Subcutaneous adipose tissue (tissue), 4 donors: ENCODE results near the gene KBTBD13. TPM values are rescaled to one million over a fixed set of nuclear protein-coding genes. Genes with fewer than 3 reads are reported as not detected.

Experiments used
- total RNA-seq, 4 donors: library from RNA; depleted of rRNA; stranded (reverse); fragments of >200 nt; gene quantifications; one replicate each; pipeline ENCODE4 v1.1.0, GENCODE V29; 2016
- TF ChIP-seq, protein P1 (sequence below): fragments of 450-650 bp; IDR thresholded peaks from one replicate; pipeline ENCODE4 v1.5.1; 2016; ENCODE audit warnings: low read depth, mild to moderate bottlenecking, control low read depth, antibody characterized with exemption, moderate library complexity

Gene KBTBD13
- total RNA-seq, 4 donors from 2014 or later = not detected

DNA sequence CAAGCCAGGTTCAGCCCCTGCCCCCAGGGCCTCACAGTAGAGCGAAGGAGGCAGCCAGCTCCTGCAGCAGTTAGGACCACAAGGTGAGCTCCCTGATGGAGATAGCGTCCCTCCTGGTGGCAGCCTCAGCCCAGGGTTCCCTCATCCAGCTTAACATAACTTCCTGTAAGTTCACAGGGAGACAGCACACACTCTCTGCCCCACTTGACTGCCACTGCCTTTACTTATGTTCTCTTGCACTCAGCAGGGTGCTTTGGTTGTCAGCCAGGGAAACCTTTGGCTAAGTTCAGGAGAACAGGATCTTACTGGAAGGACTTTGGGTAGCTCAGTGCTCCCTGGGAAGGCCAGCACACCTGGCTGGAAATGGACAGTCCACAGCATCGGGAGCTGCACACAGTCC lies 10.9 kb downstream of the KBTBD13 start:
- TF ChIP-seq, protein P1, sequence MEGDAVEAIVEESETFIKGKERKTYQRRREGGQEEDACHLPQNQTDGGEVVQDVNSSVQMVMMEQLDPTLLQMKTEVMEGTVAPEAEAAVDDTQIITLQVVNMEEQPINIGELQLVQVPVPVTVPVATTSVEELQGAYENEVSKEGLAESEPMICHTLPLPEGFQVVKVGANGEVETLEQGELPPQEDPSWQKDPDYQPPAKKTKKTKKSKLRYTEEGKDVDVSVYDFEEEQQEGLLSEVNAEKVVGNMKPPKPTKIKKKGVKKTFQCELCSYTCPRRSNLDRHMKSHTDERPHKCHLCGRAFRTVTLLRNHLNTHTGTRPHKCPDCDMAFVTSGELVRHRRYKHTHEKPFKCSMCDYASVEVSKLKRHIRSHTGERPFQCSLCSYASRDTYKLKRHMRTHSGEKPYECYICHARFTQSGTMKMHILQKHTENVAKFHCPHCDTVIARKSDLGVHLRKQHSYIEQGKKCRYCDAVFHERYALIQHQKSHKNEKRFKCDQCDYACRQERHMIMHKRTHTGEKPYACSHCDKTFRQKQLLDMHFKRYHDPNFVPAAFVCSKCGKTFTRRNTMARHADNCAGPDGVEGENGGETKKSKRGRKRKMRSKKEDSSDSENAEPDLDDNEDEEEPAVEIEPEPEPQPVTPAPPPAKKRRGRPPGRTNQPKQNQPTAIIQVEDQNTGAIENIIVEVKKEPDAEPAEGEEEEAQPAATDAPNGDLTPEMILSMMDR = no peak

DNA sequence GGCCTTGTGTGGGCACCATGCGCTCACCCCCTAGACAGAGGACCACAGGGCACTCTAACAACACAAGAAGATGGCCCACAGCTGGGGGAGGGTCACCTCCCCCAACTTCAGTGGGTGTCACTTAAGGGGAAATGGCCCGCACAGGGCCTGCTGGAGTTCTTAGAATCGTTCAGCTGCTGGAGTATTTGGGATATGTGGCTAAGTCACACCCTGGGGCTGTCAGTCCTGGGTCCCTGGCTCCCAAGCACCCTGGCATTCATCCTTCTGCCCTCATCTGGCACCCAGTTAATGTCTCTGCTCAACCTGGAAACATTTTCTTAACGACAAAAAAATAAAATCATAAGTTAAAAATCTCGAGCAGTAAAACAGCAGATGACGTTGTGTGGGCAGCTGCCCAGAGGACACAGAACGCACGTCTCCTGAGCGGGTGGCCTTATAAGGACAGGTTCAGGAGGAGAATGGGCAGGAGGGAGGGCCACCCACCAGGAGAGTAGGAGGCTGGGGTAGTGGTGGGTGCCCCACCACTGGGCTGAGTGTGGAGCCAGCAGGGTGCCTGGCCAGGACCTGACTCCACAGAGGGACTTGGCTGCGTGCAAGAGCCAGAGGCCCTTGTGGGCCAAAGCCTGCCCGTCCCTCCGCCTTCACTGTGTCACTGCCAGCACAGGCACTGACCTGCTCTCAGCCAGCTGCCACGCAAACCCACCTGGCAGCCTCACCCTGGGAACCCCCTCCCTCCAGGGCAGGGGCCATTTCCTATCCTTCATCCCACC lies 11.5 kb downstream of the KBTBD13 start:
- TF ChIP-seq, protein P1 = no peak

DNA sequence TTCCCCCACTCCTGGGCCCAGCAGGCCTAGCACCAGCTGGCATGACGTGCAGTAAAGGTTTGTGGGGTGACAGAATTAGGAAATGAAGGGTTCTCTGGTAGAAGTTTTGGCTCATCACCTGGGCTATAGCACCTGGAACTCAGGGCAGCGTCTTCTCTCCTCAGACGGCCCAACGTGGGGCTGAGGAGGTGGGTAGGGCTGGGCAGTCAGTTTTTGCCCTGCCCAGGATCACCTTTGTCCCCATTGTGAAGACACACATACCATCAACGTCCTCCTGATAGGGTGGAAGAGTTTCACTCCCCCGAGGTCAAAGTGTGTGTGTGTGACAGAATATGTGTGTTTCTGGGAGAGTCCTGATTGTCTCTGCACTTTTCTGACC lies 12.1 kb downstream of the KBTBD13 start:
- TF ChIP-seq, protein P1 = no peak

DNA sequence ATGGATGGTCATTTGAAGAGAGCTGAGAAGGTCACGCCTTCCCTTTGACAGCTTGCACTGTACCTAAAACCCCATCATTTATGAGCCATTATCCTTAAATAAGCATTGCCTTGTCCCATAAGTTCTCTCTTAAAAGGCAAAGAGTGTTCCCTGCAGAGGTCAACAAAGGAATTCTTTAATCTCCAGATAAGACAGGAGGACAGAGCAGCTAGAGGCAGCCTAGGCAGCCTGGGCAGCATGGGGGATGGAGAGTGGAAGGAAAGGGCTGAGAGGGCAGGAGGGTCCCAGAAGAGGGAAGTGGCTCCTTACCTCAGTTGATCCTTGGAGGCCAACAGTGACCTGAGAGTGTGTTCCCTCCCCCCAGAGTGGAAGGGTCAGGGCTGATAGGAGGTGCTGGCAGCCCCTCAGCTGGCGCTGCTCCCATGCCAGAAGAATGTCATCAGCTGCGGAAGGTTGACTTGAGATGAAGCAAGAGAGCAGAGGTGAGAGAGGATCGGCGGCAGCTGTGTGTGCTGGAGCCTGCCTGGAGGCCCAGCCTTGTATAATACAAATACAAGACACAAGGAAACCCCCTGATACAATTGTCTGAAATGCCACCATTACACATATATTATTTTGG lies 12.8 kb downstream of the KBTBD13 start:
- TF ChIP-seq, protein P1 = no peak

DNA sequence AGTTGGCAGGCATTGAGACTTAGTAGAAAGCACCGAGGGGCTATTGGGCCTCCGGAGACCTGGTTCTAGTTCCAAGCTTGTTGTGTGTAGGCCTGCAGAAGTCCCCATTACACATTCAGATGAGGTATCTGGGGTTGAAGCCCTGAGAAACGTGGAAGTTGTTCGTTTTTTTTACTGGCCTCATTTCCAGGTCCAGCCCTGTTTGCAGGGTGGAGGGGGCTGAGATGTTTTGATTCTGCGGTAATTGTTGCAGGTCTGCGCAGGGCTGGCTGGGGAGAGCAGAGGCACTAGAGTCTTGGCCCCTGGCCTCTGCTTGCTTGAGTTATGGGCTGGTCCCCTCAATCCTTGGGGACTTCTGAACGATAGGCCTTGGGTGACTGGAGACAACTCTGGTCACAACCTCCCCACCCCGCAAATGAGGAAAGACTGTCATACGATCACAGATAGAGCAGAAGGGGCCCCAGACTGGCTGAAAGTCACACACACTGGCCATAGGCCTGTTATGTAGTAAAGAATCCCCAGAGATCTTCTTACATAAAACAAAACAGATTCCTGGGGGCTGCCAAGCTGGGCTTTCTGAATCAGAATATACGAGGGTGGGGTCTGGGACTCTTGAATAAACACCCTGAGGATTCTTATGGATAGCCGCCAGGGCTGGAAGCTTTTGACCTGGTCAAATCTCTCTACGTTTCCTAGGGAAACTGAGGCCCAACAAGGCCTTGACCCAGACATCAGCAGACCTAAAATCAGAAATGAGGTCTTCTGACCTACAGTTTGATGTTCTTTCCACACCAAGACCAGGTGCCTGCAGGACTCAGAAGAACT lies 15.6 kb downstream of the KBTBD13 start:
- TF ChIP-seq, protein P1 = no peak

DNA sequence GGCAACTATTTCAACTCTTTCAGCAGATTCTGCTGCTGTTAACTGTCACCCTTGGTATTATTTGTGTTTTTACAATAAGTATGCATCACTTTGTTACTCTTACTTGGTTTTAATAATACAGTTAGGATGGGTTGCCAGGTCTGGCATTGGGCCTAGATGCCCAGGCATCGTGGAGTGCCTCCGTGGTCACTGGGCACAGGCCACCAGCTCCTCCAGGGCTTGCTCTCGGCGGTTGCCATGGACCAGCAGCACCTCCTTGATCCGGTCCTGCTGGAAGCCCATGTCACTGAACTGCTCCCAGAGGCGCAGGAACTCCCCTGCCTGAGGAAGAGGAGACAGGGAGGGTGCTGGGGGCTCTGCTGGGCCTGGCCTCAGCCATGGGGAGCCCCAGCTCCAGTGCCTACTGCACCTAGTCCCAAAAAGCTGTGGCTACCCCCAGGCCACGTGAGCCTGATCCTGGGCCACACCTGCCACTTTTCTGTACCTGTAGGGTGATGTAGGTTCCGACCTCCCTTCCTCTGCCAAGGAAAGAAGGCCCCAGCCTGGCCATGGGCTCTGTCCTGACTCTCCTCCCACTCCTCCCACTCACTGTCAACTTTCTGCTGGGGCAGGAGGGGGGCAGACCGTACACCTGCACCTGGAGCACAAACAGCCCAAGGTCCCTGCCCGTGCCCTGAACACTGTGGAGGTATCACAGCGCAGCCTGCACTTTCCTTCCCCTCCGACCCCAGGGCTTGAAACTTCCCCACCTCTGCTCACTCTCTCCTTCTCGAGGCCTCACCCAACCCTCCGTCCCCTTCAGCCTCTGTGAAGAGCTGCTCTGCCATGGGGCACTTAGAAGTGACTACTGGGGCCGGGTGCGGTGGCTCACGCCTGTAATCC lies 16.6 kb downstream of the KBTBD13 start:
- TF ChIP-seq, protein P1 = no peak
